Fibroblast of the aortic adventitia (primary cell): ENCODE data around the gene VPS18. TPM values are rescaled to one million over a fixed set of nuclear protein-coding genes. Genes with fewer than 3 reads are reported as not detected.

Experiments used
- DNase-seq: peaks from one replicate; pipeline ENCODE4 v3.0.0-alpha.2; 2010; ENCODE audit warnings: low read depth
- H3K4me3 ChIP-seq: 2 replicates; pipeline ENCODE4 v1.5.1; 2011; ENCODE audit warnings: low read depth, mild to moderate bottlenecking, control low read depth, low read length, moderate library complexity
- CTCF ChIP-seq: IDR thresholded peaks from 2 replicates; pipeline ENCODE4 v1.5.1; 2011; ENCODE audit warnings: mild to moderate bottlenecking, low read length, control low read depth, inconsistent platforms; ENCODE audit not compliant: insufficient read depth
- total RNA-seq: library from RNA; depleted of rRNA; stranded (reverse); fragments of >200 nt; gene quantifications from 2 replicates; pipeline ENCODE4 v1.2.3, GENCODE V29; 2012; ENCODE audit warnings: low replicate concordance

Gene VPS18
- total RNA-seq, 1 donor = 32.2 TPM

DNA sequence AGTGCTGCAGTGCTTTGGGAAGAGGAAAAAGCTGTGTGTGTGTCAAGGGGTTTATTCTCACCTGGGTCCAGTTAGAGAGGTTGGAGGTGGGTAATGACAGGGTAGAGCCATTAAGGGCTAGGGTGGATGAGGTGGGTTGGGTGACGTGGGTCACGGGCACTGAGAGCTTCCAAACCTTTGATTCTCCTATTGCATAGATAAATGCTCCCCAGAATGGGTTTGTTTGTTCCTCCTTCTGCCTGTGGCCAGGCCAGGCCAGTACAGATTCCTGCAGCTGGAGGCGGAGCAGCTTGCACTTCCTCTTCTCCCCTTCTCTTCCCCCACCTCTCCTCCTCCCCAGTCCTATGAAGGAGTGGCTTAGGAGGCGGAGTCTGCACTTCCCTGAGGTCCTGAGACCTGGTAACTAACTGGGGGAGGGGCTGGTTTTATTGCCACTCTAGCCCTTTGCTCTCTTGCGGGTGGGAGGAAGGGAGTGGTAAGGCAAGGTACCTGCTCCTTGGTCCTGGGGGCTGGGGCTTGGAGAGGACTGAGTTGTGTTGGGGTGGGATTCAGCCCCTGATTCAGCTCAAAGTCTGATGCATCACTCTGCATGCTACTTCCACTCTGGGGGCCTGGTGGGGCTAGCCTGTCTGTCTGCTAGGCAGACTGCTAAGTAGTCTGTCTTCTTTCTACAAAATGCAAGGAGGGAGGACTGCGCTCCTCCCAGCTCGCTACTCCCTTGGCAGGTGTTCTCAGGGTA is 46.9 kb upstream of the VPS18 start:
- H3K4me3 ChIP-seq = no peak overlapping the region
- no peak for DNase-seq
- no peak for TF ChIP-seq CTCF

DNA sequence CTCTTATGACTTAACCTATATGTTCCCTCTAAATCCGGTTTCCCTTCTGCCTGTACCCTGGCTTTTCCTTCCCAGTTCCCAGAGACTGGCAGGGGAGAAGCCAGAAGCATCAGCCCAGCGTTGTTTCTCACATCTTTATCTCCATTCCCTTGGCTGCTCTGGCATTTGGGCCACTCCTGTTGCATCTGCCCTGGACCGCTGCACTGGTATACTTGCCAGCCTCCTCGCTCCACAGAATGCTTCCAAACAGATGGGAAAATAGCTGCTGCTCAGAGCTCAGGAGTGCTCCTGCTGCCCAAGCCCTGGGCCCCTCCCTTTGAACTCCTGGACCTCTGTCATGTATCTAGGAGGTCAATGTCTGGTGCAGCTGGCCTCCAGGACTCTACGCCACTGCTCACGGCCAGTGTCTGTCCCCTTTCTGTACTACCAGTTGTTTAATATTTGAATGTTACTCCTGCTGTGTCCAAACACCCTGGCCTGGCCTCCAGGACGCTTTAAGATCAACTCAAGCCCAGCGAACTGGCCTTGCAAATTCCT is 43.6 kb upstream of the VPS18 start:
- DNase-seq = no peak
- TF ChIP-seq CTCF = no peak
- no peak overlapping the region for H3K4me3 ChIP-seq

DNA sequence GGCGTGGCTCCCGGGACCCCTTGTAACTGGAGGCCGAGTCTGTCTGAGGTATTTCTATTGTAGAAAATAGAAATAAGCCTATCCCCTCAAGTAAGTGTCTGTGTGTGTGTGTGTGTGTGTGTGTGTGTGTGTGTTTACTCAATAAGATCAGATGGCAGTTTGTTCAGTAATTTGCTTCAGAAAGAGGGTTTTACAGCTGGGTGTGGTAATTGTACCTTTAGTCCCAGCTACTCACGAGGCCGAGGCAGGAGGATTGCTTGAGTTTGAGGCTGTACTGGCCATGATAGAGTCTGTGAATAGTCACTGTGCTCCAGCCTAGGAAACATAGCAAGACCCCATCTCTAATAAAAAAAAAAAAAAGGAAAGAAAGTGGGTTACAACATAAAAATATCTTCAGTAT is 41.7 kb upstream of the VPS18 start:
- no peak for TF ChIP-seq CTCF
- no peak for DNase-seq
- no peak overlapping the region for H3K4me3 ChIP-seq

- H3K4me3 ChIP-seq = no peak overlapping the region
- no peak for TF ChIP-seq CTCF
- no peak for DNase-seq
These were observed 40.9 kb upstream of the VPS18 start for GRCh38 chr15:40853241-40853890.

DNA sequence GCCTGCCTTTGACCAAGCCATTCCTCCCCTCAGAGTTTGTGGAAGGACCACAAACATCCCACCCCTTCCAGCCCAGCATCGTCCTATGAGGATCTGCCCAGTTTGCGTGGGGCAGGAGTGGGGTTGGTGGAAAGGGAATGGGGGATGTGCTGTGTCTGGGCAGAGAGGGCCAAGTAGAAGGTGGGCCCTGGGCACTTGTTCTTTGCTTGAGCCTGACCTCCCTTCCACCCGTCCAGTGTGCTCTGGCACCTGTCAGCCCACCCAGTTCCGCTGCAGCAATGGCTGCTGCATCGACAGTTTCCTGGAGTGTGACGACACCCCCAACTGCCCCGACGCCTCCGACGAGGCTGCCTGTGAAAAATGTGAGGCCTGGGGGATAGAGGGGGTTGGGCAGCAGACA is 40.1 kb upstream of the VPS18 start:
- no peak overlapping the region for H3K4me3 ChIP-seq
- no peak for TF ChIP-seq CTCF
- no peak for DNase-seq

DNA sequence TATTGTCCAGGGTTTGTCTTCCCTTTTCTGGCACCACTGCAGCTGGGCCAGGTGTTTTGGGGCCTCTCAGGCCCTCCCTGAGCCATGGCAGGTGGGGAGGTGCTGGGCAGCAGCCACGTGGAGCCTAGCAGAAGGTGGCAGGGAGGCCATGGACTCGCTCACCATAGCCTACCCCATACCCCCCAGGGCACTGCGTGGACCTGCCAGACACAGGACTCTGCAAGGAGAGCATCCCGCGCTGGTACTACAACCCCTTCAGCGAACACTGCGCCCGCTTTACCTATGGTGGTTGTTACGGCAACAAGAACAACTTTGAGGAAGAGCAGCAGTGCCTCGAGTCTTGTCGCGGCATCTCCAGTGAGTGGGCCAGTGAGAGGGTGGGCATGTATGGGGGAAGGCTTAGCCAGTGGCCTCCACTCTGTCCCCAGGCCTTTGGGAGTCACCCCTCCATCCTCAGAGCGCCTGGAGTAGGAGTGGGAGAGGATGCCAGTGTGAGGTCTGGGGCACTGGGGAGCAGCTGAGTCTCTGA is 38.5 kb upstream of the VPS18 start:
- no peak overlapping the region for H3K4me3 ChIP-seq
- DNase-seq = no peak
- no peak for TF ChIP-seq CTCF
